DOHH2 (cell line): ENCODE measurements around the gene TANC1.

Experiments used
- H3F3A ChIP-seq: fragments of 200-600 bp; sonication (generic), shearing (Covaris generic); 2 replicates; pipeline ENCODE4 v1.6.0; 2016; ENCODE audit warnings: antibody characterized with exemption, mild to moderate bottlenecking; ENCODE audit not compliant: control insufficient read depth, insufficient read depth
- H3K27ac ChIP-seq: fragments of 200-600 bp; sonication (generic); 2 replicates; pipeline ENCODE4 v1.5.1; 2014; ENCODE audit warnings: low read depth, mild to moderate bottlenecking, low read length, moderate library complexity
- H3K27me3 ChIP-seq: fragments of 200-600 bp; sonication (generic); 2 replicates; pipeline ENCODE4 v1.6.1; 2014; ENCODE audit warnings: mild to moderate bottlenecking, low read length, mixed read lengths; ENCODE audit not compliant: control insufficient read depth
- H3K36me3 ChIP-seq: fragments of 200-600 bp; sonication (generic); 2 replicates; pipeline ENCODE4 v1.6.1; 2014; ENCODE audit warnings: mild to moderate bottlenecking, low read length, moderate library complexity, mixed read lengths; ENCODE audit not compliant: control insufficient read depth
- H3K4me1 ChIP-seq: fragments of 200-600 bp; sonication (generic); 2 replicates; pipeline ENCODE4 v1.6.1; 2014; ENCODE audit warnings: mild to moderate bottlenecking, low read length, mixed read lengths; ENCODE audit not compliant: control insufficient read depth
- H3K4me2 ChIP-seq: fragments of 200-600 bp; sonication (generic); 2 replicates; pipeline ENCODE4 v1.6.0; 2014; ENCODE audit warnings: mild to moderate bottlenecking, low read length, moderate library complexity
- H3K4me3 ChIP-seq: fragments of 200-600 bp; sonication (generic); 2 replicates; pipeline ENCODE4 v1.5.1; 2014; ENCODE audit warnings: mild to moderate bottlenecking, low read length, mixed read lengths
- H3K79me2 ChIP-seq: fragments of 200-600 bp; sonication (generic); 2 replicates; pipeline ENCODE4 v1.6.1; 2014; ENCODE audit warnings: mild to moderate bottlenecking, low read length, mixed read lengths; ENCODE audit not compliant: control insufficient read depth
- H3K9me2 ChIP-seq: fragments of 200-600 bp; sonication (generic); replicated peaks from 2 replicates; pipeline ENCODE4 v1.6.1; 2014; ENCODE audit warnings: mild to moderate bottlenecking, low read length, mixed read lengths; ENCODE audit not compliant: control insufficient read depth
- H3K9me3 ChIP-seq: fragments of 200-600 bp; sonication (generic); 2 replicates; pipeline ENCODE4 v1.6.1; 2014; ENCODE audit warnings: antibody characterized with exemption, low read length, mixed read lengths; ENCODE audit not compliant: control insufficient read depth, insufficient read depth
- H4K20me1 ChIP-seq: fragments of 200-600 bp; sonication (generic); 2 replicates; pipeline ENCODE4 v1.6.0; 2014; ENCODE audit warnings: low read depth, mild to moderate bottlenecking, antibody characterized with exemption, low read length, moderate library complexity; ENCODE audit not compliant: control insufficient read depth, insufficient read depth
- EZH2phosphoT487 ChIP-seq: fragments of 200-600 bp; sonication (generic); IDR thresholded peaks from 2 replicates; pipeline ENCODE4 v1.6.1; 2017; ENCODE audit warnings: borderline replicate concordance, mild to moderate bottlenecking, antibody characterized with exemption, low read length, moderate library complexity, mixed read lengths
- TF ChIP-seq, protein P1 (sequence below): fragments of 200-600 bp; sonication (generic); IDR thresholded peaks from one replicate; pipeline ENCODE4 v1.5.1; 2014; ENCODE audit warnings: antibody characterized with exemption, mild to moderate bottlenecking, low read depth, low read length; ENCODE audit not compliant: poor library complexity, severe bottlenecking

TANC1 gene

DNA sequence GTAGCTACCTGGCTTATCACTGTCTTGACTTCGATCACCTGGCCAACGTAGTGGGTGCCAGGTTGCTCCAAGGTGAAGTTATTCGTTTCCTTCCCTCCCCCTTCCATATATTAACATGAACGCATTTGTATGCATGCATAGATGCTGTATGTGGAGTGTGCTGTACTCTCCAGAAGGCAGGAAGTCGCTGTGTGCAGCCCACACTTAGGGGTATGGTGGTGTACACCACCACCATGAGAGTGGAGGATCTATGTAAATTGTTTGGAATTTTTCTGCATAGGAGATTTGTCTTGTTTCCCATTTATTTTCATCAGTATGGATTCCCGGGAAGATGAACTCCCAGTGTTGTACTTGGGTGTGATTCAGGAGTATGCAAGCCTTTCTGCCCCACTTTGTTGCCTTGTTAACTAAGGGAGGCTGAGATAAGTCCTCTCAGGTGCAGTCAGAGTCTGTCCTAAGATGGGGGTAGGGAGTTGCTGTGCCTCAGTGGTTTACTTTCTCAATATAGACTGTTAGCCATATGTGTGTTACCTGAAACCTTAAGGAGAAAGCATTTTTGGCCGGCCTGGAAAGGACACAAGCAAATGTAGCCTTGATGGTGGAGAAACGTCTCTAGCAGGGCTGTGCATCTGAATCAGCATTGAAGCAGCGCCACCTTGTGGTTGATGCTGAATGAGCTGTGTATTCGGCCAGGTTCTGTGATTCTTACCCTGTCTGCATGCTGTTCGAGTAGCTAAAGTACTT lies 149.8 kb downstream of the TANC1 start:
- Histone ChIP-seq H3F3A (no peaks in the 10 kb centered on the region), H3K36me3 (no peaks in the 10 kb centered on the region), H3K4me2 (no peak overlapping the region), H3K27ac (no peak overlapping the region), H3K4me3 (no peak overlapping the region), H3K4me1 (no peaks in the 10 kb centered on the region), H4K20me1 (no peaks in the 10 kb centered on the region), H3K79me2 (no peaks in the 10 kb centered on the region), H3K9me3 (no peaks in the 10 kb centered on the region), H3K27me3 (no peaks in the 10 kb centered on the region; the same call in 1 of the 2 replicates), H3K9me2 (no peaks in the 10 kb centered on the region)
- TF ChIP-seq EZH2phosphoT487: no peak
- TF ChIP-seq, protein P1, sequence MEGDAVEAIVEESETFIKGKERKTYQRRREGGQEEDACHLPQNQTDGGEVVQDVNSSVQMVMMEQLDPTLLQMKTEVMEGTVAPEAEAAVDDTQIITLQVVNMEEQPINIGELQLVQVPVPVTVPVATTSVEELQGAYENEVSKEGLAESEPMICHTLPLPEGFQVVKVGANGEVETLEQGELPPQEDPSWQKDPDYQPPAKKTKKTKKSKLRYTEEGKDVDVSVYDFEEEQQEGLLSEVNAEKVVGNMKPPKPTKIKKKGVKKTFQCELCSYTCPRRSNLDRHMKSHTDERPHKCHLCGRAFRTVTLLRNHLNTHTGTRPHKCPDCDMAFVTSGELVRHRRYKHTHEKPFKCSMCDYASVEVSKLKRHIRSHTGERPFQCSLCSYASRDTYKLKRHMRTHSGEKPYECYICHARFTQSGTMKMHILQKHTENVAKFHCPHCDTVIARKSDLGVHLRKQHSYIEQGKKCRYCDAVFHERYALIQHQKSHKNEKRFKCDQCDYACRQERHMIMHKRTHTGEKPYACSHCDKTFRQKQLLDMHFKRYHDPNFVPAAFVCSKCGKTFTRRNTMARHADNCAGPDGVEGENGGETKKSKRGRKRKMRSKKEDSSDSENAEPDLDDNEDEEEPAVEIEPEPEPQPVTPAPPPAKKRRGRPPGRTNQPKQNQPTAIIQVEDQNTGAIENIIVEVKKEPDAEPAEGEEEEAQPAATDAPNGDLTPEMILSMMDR: peak; percentile 93

DNA sequence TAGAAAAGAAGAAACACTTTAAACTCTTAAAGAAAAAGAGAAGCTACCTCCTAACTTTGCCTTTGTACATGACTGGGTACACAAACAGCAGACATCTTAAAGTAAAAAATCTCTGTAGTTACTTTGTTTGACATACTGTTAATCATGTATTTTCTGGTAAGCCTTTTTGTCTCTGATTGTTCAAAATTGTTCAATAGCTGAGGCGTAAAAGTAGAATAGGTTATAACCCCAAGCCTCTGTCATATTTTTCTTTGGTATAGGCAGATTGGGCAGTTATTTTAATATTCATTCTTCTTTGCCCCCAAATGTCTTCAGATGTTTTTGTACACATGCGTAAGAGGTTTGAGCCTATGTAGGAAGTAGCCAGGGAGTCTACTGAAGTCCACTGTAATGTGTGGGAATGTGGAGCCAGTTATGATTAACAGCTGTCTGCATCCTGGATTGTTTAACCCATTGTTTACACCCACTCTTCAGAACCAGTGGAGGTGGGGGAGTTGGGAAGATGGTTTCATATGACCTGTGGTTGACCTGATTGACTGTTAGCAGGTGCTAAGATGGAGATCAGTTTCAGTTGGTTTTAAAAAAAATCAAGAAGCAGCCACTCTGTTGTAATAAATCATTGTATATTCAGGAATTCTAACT lies 150.5 kb downstream of the TANC1 start:
- H3K27me3 ChIP-seq: no peaks in the 10 kb centered on the region
- no peaks in the 10 kb centered on the region for H3K79me2 ChIP-seq
- H3K9me3 ChIP-seq: no peaks in the 10 kb centered on the region
- no peaks in the 10 kb centered on the region for H3K36me3 ChIP-seq
- H3F3A ChIP-seq: no peaks in the 10 kb centered on the region
- no peak overlapping the region for H3K4me2 ChIP-seq
- no peak overlapping the region for H3K4me3 ChIP-seq
- no peaks in the 10 kb centered on the region for H4K20me1 ChIP-seq
- no peaks in the 10 kb centered on the region for H3K9me2 ChIP-seq
- no peak overlapping the region for H3K27ac ChIP-seq
- H3K4me1 ChIP-seq: no peaks in the 10 kb centered on the region
- TF ChIP-seq, protein P1: no peak
- TF ChIP-seq EZH2phosphoT487: no peak

DNA sequence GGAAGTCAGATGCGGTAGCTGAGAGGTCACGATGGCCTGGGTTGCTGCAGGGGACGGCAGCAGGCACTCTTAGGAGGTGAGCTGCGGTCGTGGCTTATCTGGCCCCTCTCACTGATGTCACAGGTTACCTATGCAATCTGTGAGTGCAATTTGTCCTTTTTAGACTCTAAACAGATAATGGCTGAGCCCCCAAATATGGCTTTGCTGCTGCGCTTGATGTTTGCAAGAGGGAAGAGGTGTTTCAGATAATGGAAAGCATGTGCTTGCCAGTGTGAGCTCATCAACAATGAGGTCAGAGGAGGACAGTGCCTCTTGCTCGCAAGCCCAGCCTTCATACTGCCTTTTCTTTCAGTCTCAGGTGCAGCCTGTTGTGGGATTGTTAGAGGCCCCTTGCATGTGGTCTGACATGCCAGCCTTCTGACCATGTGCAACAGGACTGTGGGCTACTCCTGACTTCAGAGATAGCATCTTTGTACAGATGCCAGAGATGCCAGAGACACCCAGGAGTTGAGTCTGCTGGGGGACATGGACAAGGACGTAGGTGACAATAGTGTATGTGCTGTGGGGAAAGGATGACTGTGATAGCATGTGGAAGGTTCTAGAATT lies 151.3 kb downstream of the TANC1 start:
- Histone ChIP-seq H3K4me3 (no peak overlapping the region), H3K79me2 (no peaks in the 10 kb centered on the region), H4K20me1 (no peaks in the 10 kb centered on the region), H3K9me2 (no peaks in the 10 kb centered on the region), H3K27ac (no peak overlapping the region), H3K36me3 (no peaks in the 10 kb centered on the region), H3K27me3 (no peaks in the 10 kb centered on the region), H3K4me1 (peaks cover 3% of the 10 kb centered on the region; the same call in 1 of the 2 replicates), H3K4me2 (no peak overlapping the region), H3K9me3 (no peaks in the 10 kb centered on the region), H3F3A (no peaks in the 10 kb centered on the region)
- TF ChIP-seq EZH2phosphoT487: no peak
- TF ChIP-seq, protein P1: no peak
